ENCODE results near the gene CDH4.

Gene CDH4

GRCh38 chr20:61848851-61849250, 596.8 kb downstream of the CDH4 start:
- TF ChIP-seq CTCF (IDR thresholded peaks at IDR 0.05) (no peak), ZFX (IDR thresholded peaks at IDR 0.05; ENCODE audit: borderline replicate concordance) (no peak)
- no peak overlapping the region for H3K27ac ChIP-seq

- TF ChIP-seq CTCF (IDR thresholded peaks at IDR 0.05) (no peak), ZFX (IDR thresholded peaks at IDR 0.05; ENCODE audit: borderline replicate concordance) (no peak)
- no peak overlapping the region for H3K27ac ChIP-seq
Observed at GRCh38 chr20:61849376-61849775, 597.3 kb downstream of the CDH4 start.

- TF ChIP-seq ZFX (IDR thresholded peaks at IDR 0.05; ENCODE audit: borderline replicate concordance) (no peak), CTCF (IDR thresholded peaks at IDR 0.05) (no peak)
- H3K27ac ChIP-seq: no peak overlapping the region
Observed at GRCh38 chr20:61849822-61850221, 597.8 kb downstream of the CDH4 start.

GRCh38 chr20:61850457-61850856, 598.4 kb downstream of the CDH4 start:
- TF ChIP-seq ZFX (IDR thresholded peaks at IDR 0.05; ENCODE audit: borderline replicate concordance) (no peak), CTCF (IDR thresholded peaks at IDR 0.05) (no peak)
- H3K27ac ChIP-seq: no peak overlapping the region

- TF ChIP-seq ZFX (IDR thresholded peaks at IDR 0.05; ENCODE audit: borderline replicate concordance): no peak
- no peak for TF ChIP-seq CTCF (IDR thresholded peaks at IDR 0.05)
- H3K27ac ChIP-seq: no peak overlapping the region
Observed at GRCh38 chr20:61850926-61851900, 599.2 kb downstream of the CDH4 start.

- no peak overlapping the region for H3K27ac ChIP-seq
- TF ChIP-seq ZFX (IDR thresholded peaks at IDR 0.05; ENCODE audit: borderline replicate concordance): no peak
- TF ChIP-seq CTCF (IDR thresholded peaks at IDR 0.05): no peak
Observed at GRCh38 chr20:61852268-61853072, 600.4 kb downstream of the CDH4 start.
